Measurements from ENCODE around the gene JAZF1. TPM values are rescaled to one million over a fixed set of nuclear protein-coding genes. Genes with fewer than 3 reads are reported as not detected.

JAZF1 gene
- total and polyA plus RNA-seq, 9 of the 15 experiments (the other 6 are each of a cell fraction or from before 2014, with no cell fraction given), result 0.04 to 0.64 (median 0.11) TPM; not detected in 3

GRCh38 chr7:28124413-28124812 is 56.2 kb downstream of the JAZF1 start:
- intact Hi-C loops (cut with micrococcal nuclease) (no loop called here), in situ Hi-C loops (cut with MboI) (no loop called here)
- no peak overlapping the region for H3K4me2 ChIP-seq (ENCODE audit: insufficient read depth, low read length)
- no TSS peak for BruUV-seq (replicated peaks)
- H3K36me3 ChIP-seq (ENCODE audit: control insufficient read depth, insufficient read depth, low read length), result no peaks in the 10 kb centered on the region
- H3K4me1 ChIP-seq (replicated peaks in 1 of 2; ENCODE audit: control insufficient read depth in 2 of 2, insufficient read depth in 2 of 2, low read length in 2 of 2), result peaks cover 0 to 7% of the 10 kb centered on the region in 2 experiments; a peak in 1 of 5 replicates
- no peaks in the 10 kb centered on the region for H3K9me1 ChIP-seq (ENCODE audit: control insufficient read depth, insufficient read depth, low read length)
- FAIRE-seq, result no peak
- no peak overlapping the region for H2AFZ ChIP-seq (ENCODE audit: low read depth, low read length)
- no peak overlapping the region for H3K4me3 ChIP-seq
- no peak overlapping the region for H3K9ac ChIP-seq (ENCODE audit: insufficient read depth in 1 of 2, low read depth in 2 of 2, low read length in 2 of 2)
- ChIA-PET CTCF (ENCODE audit: low intra/inter-chr PET ratio) (no interaction called here), POLR2A (interaction anchor here (0.8 kb wide), 1 partner anchor 27 kb away, joined by 3 read pairs; no protein-coding TSS in a partner anchor)
- no peak for ATAC-seq
- WGBS (ENCODE audit: insufficient coverage, low coverage, missing lambda C conversion rate), result 5% methylated on average over 2 of the region's 2 CpGs
- H4K20me1 ChIP-seq (replicated peaks; ENCODE audit: control insufficient read depth, insufficient read depth, low read length), result no peaks in the 10 kb centered on the region
- no peak overlapping the region for H3K27ac ChIP-seq (ENCODE audit: extremely low read depth, low read depth, low read length)
- peaks cover 0 to 13% of the 10 kb centered on the region in 2 experiments; a peak in 2 of 5 replicates for H3K27me3 ChIP-seq (ENCODE audit: control insufficient read depth in 2 of 2, insufficient read depth in 2 of 2, low read length in 2 of 2)
- no peak for DNase-seq (ENCODE audit: extremely low read depth in 1 of 4, low spot score in 3 of 4)
- H3K9me3 ChIP-seq (replicated peaks; ENCODE audit: control insufficient read depth, insufficient read depth, low read depth, low read length), result no peaks in the 10 kb centered on the region
- no peaks in the 10 kb centered on the region for H3K79me2 ChIP-seq (ENCODE audit: control insufficient read depth, insufficient read depth, low read length)
- no peak for TF ChIP-seq HNRNPK (IDR thresholded peaks at IDR 0.05; ENCODE audit: low read depth, low read length, poor library complexity, severe bottlenecking)
- no peak for TF ChIP-seq CAMTA2 (CRISPR knock-in tag; conservative IDR thresholded peaks at IDR 0.05)
- no peak for TF ChIP-seq ZNF449 (CRISPR knock-in tag; IDR thresholded peaks at IDR 0.05)
- no peak for TF ChIP-seq YBX1 (IDR thresholded peaks at IDR 0.05)
- no peak for TF ChIP-seq MTA1 (IDR thresholded peaks at IDR 0.05; ENCODE audit: borderline replicate concordance)
- TF ChIP-seq ZBTB40 (IDR thresholded peaks at IDR 0.05), result no peak
- no peak for TF ChIP-seq ZBTB40 (CRISPR knock-in tag; IDR thresholded peaks at IDR 0.05)
- TF ChIP-seq LCOR (CRISPR knock-in tag; IDR thresholded peaks at IDR 0.05), result no peak
- no peak for TF ChIP-seq ZBTB5 (IDR thresholded peaks at IDR 0.05)
- no peak for TF ChIP-seq TBP (optimal IDR thresholded peaks at IDR 0.05; ENCODE audit: low read depth, low read length)
- no peak for TF ChIP-seq ELF2 (CRISPR knock-in tag; IDR thresholded peaks at IDR 0.05)
- no peak for TF ChIP-seq SIRT6 (IDR thresholded peaks at IDR 0.05; ENCODE audit: low read depth, low read length)

Measured in K562 (cell line).